Measurements from ENCODE around the gene ADK.
A peak's percentile ranks its signal among the peaks of the same experiment; 100 is the strongest.

ADK gene

GRCh38 chr10:74683621-74684364 lies 532.8 kb downstream of the ADK start:
- DNase-seq: no peak

GRCh38 chr10:74684462-74684861 lies 533.4 kb downstream of the ADK start:
- no peak for DNase-seq

- no peak for DNase-seq
Measured at GRCh38 chr10:74685564-74685963, 534.5 kb downstream of the ADK start.

GRCh38 chr10:74690393-74690792 lies 539.4 kb downstream of the ADK start:
- no peak for DNase-seq

GRCh38 chr10:74691164-74691563 lies 540.1 kb downstream of the ADK start:
- no peak for DNase-seq

- DNase-seq: peak; percentile 71
Measured at GRCh38 chr10:74704629-74705357, 553.8 kb downstream of the ADK start.

DNA sequence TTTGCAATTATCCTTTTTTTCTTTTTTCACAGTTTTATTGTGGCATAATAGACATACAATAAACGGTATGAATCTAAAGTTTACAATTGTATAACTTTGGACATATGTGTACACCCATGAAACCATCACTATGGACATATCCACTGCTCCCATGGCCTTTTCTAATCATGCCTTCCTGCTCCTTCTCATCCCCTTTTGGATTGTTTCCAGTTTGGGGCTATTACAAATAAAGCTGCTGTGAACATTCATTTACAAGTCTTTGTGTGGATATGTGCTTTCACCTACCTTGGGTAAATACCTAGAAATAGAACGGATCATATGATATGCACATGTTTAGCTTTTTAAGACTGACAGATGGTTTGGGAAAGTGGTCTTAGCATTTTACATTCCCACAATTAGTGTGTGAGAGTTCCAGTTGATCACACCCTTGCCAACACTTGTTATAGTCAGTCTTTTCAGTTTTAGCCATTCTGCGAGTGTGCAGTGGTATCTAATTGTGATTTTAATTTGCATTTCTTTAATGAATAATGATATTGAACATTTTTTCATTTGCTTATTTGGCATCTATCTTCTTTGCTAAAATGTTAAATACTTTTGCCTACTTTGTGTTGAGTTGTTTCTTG lies 554.4 kb downstream of the ADK start:
- no peak for DNase-seq

DNA sequence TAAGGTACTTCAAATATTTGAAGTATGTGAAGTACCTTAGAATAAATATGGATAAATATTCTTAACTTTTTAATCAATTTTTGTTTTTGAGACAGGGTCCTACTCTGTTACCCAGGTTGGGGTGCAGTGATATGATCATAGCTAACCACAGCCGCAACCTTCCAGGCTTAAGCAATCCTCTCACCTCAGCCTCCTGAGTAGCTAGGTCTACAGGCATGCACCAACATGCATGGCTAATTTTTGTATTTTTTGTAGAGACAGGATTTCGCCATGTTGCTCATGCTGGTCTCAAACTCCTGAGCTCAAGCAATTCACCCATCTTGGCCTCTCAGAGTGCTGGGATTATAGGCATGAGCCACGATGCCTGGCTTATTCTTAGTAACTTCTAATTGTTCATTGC lies 555.9 kb downstream of the ADK start:
- DNase-seq: no peak

DNA sequence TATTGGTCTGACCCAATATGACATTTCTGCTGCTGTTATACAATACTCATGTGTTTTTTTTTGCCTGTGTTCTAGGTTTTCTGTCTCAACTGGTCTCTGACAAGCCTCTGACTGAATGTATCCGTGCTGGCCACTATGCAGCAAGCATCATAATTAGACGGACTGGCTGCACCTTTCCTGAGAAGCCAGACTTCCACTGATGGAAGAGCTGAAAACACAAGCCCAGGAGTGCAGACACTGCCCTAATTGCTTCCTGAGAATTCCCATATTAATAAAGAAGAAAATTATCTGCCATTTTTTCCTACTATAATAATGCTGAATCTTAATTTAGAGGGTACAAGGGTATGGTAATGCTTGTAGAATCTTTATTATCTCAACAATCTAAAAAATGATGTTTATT lies 557.2 kb downstream of the ADK start:
- DNase-seq: no peak

DNA sequence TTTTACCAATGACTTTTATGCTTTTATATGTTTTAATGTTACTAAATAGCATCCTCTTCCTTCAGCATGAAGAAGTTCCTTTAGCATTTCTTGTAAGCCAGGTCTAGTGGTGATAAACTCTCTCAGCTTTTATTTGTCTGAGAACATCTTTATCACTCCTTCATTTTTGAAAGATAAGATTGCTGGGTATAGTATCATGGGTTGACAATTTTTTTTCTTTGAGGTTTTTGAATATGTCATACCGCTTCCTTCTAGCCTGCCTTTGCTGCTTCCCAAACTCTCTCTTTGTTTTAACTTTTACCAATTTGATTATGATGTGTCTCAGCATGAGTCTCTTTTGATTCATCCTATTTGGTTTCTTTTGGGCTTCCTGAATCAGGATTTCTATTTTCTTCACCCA lies 567.2 kb downstream of the ADK start:
- no peak for DNase-seq

GRCh38 chr10:74728225-74728624 lies 577.2 kb downstream of the ADK start:
- no peak for DNase-seq

- no peak for DNase-seq
Measured at GRCh38 chr10:74730246-74730645, 579.2 kb downstream of the ADK start.

- DNase-seq: no peak
Measured at GRCh38 chr10:74733612-74734011, 582.6 kb downstream of the ADK start.

DNA sequence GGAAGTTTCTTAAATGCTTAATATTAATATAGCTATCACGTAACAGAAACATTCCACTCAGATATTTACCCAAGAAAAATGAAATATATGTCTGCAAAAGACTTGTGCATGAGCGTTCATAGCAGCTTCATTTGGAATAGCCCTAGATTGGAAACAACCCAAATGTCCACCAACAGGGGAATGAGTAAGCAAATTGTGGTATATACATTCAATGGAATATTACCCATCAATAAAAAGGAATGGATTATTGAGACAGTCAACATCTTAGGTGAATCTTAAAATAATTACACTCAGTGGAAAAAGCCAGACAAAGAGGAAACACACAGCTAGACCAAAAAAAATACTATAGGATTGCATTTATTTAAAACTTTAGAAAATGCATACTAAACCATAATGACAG lies 585.0 kb downstream of the ADK start:
- no peak for DNase-seq

- no peak for DNase-seq
Measured at GRCh38 chr10:74738052-74738451, 587.0 kb downstream of the ADK start.

GRCh38 chr10:74738542-74738941 lies 587.5 kb downstream of the ADK start:
- DNase-seq: no peak

DNA sequence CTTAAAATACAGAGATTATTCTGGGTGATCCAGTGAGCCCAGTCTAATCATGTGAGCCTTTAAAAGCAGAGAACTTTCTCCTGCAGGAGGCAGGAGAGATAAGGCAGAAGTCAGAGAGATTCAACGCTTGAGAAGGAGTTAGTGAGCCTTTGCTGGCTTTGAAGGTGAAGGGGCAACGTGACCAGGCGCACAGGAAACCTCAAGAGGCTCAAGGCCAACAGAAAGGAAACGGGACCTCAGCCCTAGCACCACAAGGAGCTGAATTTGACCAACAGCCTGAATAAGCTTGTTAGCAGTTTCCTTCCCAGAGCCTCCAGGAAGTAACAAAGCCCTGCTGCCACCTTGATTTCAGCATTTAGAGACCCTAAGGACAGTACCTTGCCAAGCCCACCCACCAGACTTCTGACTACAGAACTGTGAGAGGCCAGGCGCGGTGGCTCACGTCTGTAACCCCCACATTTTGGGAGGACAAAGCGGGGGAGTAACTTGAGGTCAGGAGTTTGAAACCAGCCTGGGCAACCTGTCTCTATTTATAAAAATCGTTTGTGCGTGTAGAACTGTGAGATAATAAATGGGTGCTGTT lies 588.1 kb downstream of the ADK start:
- DNase-seq: no peak

DNA sequence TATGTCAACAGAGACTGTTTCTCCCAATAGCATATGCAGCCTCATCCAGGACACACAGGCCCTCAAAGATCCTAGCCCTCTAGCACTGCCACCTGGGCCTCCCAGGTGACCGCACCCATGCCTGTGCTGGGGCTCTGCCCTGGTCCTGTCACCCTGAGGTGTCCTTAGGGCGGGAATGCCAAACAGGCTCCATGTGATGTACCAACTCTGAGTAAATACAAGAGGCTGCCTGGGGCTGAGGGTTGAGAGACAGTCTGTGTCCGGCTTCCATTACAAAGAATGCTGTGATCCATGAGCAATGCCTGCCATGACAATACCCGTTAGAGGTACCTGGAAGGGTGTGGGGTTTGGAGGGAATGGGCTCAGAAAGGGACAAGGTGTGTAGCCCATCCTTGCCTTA lies 592.4 kb downstream of the ADK start:
- DNase-seq: no peak

- no peak for DNase-seq
Measured at GRCh38 chr10:74745449-74745848, 594.4 kb downstream of the ADK start.

DNA sequence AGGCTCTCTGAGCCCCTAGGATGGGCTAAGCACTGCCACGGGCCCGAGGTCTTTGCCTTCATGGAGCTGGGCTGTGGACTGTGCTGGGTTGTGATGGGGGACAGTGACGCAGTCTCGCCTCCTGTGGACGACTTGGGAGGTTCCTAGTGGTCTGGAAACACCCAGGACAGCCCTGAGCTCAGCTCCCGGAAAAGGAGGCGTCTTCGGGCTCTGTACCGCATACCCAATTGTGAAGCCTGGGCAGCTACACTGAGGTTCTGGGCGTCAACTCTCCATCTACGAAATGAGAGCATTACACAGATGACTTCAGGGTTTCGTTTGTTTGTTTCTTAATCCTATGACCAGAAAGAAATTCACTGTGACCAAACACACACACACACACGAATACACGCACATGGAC lies 595.8 kb downstream of the ADK start:
- DNase-seq: no peak

DNA sequence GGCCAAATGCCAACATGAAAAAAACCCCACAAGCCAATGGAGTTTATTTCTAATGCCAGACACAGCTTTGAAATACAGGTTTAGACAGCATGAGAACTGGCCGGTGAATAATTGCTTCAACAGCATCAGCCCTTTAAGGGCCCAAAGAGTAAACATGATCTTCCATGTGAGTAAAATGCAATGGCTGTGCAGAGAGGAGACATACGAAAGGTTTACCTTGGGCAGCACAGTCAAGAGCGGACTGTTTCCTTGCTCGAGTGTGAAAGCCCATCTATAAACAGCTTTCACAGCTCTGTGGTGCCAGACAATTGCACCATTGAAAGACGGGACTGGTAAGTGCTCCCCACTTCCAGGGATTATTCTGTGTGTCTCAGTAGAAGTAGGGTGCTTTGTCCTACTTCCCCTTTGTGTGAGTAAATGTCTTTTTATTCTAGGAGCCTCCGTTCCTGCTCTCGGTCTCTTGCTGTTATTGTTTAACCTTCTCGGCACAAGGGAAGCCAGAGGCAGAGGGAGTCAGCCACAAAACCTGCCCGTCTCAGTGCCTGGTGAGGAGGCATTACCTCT lies 597.5 kb downstream of the ADK start:
- DNase-seq: no peak

DNA sequence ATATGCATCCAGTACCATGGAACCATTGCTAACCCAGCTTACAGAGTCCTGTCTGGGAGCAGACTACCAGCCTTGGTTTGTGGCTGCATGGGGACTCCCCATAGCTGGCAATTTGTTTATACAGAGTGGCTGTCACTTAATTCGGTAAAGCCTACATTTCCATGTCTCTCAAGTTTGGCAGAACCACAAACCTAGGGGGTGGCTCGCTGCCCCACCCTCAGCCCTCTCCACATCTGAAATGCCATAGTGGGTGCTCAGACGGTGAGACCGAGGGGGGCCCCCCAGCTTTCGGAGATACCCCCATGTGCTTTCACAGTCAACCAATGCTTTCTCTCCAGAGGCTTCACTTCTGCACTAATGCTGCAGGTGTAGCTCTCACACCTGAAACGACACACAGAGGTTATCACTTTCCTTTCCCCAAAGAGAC lies 599.8 kb downstream of the ADK start:
- no peak for DNase-seq

- no peak for DNase-seq
Measured at GRCh38 chr10:74752371-74753040, 601.5 kb downstream of the ADK start.

Data from NCI-H1694 treated with DMSO at 0.1 percent for 48 hours (cell line).